ENCODE data around the gene EFCAB6.

DNA sequence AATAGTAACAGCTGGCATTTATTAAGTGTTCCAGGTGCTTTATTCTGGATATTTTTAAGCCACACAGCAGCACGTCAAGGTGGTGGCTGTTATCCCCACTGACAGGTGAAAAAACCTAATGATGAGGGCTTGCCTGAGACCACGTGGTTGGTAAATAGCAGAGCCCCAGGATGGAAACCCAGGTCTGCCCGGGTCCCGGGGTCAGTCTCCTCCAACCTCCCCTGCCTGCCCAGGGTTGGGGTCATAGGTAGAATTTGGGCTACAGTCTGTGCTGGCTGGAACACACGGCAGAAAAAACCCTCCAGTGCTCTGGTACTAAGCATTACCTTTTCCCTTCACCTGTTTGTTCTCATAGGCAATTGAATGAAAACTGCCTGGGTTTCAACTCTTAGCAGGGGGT lies 57.9 kb downstream of the EFCAB6 start:
- TF ChIP-seq POLR2A (IDR thresholded peaks at IDR 0.05; ENCODE audit: low read depth, low read length), result no peak
- TF ChIP-seq POLR2AphosphoS5 (IDR thresholded peaks at IDR 0.05; ENCODE audit: low read depth, low read length), result no peak
- no peak for TF ChIP-seq POU2F2 (IDR thresholded peaks at IDR 0.05; ENCODE audit: low read depth, low read length)
- TF ChIP-seq TAF1 (IDR thresholded peaks at IDR 0.05; ENCODE audit: low read depth, low read length), result no peak
- TF ChIP-seq SPI1 (IDR thresholded peaks at IDR 0.05; ENCODE audit: low read depth, low read length), result no peak

All from GM12891 (cell line).